Right renal cortex interstitium (tissue), 3 donors: ENCODE results near the gene CDK14. TPM values are rescaled to one million over a fixed set of nuclear protein-coding genes. Genes with fewer than 3 reads are reported as not detected.
"Not testable (repeated sequence)": the region's sequence is repeated elsewhere in the genome, so short reads cannot be mapped to it uniquely, and the experiment has no call there.

Experiments
- DNase-seq, 3 donors: peaks; one replicate each; pipeline ENCODE4 v3.0.0-alpha.2; 2013; ENCODE audit warnings: low read depth in 3 of 3, low spot score in 2 of 3
- polyA plus RNA-seq, 3 donors: library from polyadenylated mRNA; unstranded; fragments of 120-200 nt; gene quantifications; one replicate each; pipeline ENCODE4 v1.2.1, GENCODE V29; 2013; ENCODE audit not compliant: insufficient read length in 3 of 3

Gene CDK14
- polyA plus RNA-seq, 3 donors, result 33.6 to 38.4 (median 36.2) TPM

DNA sequence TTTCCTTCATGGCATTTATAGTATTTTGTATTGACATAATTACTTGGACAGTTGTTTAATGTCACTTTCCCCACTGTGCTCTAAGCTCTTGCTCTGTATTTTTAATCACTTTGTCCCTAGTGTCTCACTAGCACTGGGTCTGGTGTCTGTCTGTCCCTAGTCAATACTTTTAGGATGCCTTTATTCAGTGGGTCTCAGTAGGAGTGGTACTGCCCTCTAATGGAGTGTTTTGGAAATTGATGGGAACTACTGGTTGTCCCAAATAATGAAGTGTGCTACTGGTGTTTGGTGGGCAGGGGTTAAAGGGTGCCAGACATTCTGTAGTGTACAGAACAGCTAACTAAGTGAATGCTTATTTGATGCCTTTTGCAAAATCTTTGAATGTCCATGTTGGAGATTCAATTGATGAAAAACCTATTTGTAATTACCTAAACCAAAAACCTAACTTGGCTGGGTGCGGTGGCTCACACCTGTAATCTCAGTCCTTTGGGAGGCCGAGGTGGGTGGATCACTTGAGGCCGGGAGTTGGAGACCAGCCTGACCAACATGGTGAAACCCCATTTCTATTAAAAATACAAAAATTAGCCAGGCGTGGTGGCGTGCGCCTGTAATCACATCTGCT lies 33.3 kb downstream of the CDK14 start:
- no peak for DNase-seq

DNA sequence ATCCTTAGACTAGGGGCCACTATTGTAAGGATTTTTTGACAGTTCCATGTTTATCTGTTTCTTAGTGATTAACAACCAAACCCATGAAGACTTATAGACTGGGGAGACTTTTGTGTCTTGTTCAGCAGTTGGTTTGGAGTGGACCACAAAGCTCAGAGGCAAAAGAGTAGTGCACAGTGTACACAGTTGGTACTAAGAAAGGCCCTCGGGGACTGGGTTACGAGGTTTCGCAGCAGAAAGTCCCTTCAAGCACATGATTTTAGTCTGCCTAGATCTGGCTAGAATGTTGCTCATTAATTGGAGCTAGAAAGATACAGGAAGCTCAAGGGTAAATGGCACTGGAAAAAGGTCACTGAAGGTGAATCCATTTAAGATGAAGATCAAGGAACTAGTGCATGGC lies 35.4 kb downstream of the CDK14 start:
- no peak for DNase-seq

DNA sequence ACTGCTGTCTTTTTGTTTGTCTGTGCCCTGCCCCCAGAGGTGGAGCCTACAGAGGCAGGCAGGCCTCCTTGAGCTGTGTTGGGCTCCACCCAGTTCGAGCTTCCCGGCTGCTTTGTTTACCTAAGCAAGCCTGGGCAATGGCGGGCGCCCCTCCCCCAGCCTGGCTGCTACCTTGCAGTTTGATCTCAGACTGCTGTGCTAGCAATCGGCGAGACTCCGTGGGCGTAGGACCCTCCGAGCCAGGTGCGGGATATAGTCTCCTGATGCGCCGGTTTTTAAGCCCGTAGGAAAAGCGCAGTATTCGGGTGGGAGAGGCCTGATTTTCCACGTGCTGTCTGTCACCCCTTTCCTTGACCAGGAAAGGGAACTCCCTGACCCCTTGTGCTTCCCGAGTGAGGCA lies 43.6 kb downstream of the CDK14 start:
- DNase-seq, result not testable (repeated sequence)

DNA sequence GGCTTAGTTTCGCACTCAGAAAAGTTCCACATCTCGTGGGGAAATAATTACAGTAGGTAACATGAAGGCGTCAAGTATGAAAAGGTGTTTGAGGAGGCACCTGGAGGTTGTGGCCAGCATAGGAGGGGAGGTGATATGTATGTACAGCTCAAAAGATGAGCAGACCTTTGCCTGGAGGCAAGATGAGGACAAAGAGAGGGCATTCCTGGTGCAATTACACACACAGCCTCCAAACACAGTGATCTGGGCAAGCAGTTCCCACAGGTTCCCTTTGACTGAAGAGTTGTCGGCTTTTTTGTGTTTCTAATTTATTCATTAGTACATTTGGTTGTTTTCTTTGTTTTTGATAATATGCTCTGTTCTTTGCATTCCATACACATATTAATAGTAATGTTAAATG lies 46.9 kb downstream of the CDK14 start:
- DNase-seq, result no peak

DNA sequence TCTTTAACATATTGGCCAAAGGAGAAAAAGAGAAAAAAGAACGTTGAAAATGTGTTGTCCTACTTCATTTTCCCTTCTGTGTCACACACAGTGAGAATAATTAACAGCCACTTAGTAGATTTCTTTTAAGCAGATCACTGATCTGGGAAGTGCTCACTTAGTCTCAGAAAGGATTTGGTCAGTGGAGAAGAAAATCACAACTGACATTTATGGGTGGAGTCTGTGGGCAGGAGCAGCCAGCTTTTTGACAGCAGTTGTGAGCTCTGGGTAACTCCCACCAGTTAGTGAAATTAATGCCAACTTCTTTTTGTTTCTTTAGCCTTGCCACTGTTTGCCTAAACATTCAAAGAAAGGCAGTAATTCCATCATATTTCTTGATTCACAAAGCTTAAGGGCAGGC lies 49.7 kb downstream of the CDK14 start:
- DNase-seq, result no peak

DNA sequence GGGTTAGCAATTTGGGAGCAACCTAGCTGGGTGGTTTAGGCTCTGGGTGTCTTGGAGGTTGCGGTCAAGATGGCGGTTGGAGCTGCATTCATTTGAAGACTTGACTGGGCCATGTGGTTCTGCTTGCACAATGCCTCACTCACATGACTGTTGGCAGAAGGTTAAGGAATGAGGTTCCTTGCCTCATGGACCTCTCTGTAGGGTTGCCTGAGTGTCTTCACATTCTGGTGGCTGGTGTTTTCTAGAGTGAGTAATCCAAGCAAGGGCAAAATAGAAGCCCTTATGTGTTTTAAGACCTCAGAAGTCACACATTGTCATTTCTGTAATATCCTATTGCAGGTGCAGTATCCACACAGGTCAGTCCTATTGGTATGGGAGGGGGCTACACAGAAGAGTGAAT lies 52.0 kb downstream of the CDK14 start:
- no peak for DNase-seq

DNA sequence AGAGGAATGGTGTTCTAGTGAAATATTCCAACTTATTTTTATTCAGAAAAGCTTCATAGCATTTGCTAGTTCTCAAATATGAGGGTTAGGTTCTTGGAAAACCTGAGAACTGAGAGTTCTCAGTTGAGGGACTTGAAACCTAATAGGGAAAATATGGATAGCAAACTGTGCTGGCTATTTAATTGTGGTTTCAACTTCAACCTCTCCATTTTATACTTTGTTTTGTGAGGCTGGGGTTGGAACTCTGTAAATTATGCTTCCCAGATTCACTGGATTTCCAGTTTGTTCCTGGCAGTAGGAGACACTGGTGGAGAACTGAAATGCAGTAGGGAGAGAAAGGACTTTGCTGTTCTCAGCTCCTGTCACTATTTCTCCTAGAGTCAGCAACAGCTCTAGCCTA lies 52.7 kb downstream of the CDK14 start:
- no peak for DNase-seq

DNA sequence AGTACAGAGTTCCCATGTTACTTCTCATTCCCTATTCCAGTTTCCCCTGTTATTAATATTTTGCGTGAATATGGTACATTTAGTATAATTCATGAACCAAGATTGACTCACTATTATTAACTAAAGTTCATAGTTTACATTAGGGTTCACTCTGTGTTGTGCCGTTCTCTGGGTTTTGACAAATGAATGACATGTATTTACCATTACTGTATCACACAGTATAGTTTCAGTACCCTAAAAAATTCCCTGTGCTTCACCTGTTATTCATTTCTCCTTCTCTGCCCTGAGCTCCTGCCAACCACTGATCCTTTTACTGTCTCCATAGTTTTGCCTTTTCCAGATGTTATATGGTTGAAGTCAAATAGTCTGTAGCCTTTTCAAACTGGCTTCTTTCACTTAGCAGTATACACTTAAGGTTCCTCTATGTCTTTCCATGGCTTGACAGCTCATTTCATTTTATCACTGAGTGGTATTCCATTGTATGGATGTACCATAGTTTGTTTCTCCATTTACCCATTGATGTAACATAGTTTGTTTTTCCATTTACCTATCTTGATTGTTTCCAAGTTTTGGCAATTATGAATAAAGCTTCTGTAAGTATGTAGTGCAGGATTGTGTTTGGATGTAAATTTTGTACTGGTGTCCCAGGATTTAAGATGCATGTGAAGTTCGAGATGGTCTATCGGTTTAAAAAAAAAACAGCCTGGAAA lies 58.8 kb downstream of the CDK14 start:
- DNase-seq, result no peak

DNA sequence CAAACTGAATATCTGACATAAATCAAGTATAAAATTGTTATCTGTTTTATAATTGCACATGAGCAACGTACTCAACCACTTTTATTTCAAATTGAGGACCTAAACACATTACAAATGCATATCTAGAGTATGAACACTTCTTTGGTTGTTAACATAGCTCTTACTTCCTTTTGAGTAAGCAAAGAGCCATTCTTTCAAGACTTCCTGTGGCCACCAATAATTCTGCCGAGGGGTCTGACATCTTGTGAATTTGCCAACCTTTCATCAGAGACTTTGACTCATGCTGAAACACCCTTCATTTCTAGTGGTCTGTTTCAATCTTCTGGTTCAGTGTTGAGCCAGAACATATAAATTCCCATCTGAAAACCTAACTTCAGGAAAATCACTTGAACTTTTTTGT lies 59.4 kb downstream of the CDK14 start:
- no peak for DNase-seq

DNA sequence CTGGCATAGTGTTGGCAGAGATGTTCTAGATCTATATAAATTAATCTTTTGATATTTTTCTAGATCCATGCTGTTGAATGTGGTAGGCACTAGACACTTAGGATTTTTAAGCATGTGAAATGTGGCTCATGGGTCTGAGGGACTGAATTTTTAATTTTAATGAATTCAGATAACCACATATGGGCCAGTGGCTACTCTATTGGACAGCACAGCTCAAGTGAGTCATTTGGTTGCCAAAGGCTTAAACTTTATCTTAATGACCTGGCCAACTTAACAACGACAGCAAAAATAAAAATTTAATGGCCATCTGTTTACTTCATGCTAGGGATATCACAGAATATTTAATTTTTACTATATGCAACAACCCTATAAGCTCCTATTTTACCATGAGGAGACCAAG lies 61.4 kb downstream of the CDK14 start:
- no peak for DNase-seq

DNA sequence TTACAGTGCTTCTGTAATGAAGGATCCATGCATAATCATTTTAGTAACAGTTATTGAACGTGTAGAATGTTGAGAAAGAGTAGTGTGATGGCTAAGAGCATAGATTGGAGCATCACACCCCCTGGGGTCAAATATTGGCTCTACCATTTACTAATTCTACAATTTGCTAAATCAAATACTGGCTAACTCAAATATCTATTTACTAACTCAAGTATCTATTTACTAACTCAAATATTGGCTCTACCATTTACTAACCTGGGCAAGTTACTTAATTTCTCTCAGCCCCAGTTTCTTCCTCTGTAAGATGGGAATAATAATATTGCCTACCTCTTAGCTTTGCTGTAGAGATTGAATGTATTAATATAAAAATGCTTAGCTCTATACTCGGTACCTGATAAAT lies 64.0 kb downstream of the CDK14 start:
- no peak for DNase-seq

DNA sequence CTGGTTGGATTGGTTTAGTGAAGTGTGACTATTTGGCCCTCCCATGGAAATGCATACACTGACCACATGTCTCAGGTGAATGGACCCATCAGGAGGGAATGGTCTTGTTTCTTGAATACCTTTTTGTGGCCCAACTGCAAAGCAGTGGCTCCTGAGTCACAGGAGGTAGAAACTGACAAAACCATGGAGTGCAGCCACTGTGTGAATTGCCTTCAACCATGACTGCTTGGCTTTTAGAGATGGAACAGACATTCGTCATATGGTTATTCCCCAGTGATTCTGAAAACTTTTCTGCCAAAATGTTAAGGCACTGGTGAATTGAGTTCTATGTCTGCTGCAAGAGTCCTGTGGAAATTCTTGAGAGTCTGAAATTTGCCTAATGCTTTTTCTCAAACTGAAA lies 64.7 kb downstream of the CDK14 start:
- no peak for DNase-seq

DNA sequence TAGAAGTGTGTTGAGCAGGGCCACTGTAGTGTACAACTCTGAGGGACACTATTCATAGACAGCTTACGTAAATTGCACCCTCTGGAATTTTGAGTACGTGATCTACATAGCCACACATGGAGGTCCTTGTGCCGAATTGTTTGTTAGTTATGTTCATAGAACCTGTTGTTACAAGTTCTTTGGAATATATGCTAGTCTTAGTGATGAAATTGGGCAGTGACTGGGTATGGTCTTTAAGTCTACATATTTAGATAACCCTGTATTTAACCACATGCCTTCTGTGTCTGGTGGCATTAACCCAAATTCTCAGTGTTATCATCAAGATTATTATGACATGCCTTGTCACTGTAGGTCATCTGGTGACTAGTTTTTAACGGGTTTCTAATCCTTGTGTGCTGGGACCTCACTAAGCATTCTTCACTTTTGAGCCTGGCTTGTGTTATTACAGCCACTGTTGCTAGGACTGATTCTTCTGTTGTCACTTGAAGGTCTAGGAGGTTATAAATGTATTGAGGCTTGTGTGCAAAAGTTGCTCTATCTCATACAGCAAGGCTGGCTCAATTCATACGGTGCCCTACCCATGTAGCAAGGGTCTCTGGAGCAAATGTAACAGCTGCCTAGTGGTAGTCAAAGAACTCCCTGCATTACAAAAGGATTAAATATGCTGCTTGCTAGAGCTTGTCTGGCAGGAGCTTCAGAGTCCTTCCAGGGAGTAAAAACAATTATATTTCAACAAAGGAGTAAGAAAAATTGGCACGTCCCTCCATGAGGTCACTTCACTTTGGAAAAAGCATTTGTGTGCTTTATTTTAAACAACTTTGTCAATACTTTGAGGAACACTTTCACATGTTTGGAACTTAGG lies 65.4 kb downstream of the CDK14 start:
- no peak for DNase-seq

DNA sequence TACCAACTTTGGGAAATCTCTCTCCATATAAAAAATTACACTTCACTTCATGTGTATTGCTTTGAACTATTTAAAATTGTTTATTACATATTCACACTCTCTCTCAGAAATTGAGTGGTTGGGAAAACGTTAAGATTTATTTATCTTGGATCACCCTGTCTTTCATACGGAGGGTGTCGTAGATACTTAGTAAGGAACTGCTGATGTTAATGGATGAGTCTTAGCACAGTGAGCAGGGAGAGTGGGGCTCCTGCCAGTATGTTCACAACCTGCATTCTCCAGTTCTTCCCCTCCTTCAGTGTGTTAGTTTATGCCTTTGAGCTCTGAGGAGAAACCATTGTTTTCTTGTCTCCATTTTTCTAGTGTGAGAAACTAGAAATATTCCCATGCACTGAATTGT lies 67.1 kb downstream of the CDK14 start:
- no peak for DNase-seq

DNA sequence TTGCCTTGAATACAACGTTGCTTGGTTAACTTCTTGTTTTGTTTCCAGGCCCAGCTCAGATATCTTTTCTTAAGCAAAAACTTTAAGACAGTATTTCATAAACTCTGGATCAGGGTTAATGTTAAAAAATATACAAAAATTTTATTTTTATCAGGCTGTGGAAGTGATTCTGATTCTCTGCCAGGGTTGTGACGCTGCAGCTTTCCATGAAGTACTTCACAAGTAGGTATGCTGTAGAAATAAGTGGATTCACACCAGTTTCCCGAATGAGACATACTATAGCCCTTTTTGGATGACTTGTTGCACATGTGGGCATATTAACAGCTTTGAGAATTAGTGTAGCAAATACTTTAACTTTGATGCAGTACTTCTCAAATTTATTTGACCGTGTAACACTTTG lies 70.1 kb downstream of the CDK14 start:
- no peak for DNase-seq

DNA sequence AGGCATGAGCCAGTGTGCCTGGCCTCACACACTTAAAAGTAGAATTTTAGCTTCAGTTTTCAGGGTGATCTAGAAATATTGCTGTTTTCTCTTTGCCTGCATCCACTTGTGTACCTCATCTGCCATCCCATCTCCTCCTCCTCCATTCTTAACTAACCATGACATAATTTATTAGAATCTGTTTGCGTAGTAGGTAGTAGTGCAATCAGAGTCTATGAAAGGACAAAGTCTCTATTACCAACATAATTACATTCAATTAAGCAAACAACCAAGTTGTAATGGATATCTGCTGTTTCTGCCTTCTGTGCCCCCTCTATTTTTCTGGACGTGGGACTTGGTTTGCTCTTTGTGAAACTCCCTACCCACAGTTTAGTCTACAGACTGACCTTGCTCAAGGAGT lies 72.9 kb downstream of the CDK14 start:
- DNase-seq, result no peak

DNA sequence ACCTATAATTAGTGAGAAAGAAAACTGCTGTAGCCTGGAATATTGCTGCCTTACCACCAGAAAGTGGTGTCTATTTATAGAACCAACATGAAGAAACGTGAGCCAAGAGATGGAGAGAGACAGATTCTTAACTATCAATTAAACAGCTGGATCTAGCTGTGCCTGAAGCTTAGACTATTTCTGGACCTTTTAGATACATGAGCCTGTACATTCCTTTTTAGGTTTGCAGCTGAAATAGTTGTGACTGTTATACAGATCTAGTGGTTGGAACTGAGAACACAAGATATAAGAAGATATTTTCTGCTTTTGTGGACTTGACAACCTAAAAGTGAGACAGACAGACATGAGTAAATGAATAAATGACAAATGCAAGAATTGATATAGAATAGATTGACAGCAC lies 73.4 kb downstream of the CDK14 start:
- no peak for DNase-seq

DNA sequence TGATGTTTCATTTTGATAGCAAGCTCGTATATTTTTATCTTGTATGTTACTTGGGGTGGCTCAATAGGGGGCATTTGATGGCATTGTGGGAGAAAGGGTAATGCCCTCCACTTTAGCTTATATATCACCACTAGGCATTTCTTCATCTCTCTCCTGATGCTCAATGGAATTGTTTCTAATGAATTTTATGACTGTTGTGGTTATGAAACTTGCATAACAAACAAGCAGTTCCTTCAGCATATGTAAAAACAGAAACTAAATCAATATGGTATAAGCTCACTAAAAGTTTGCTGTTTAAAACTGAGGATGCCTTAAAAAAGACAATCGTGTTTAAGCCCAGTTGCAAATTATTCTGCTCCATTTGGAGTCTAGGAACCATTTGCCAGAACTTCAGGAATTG lies 75.5 kb downstream of the CDK14 start:
- no peak for DNase-seq

DNA sequence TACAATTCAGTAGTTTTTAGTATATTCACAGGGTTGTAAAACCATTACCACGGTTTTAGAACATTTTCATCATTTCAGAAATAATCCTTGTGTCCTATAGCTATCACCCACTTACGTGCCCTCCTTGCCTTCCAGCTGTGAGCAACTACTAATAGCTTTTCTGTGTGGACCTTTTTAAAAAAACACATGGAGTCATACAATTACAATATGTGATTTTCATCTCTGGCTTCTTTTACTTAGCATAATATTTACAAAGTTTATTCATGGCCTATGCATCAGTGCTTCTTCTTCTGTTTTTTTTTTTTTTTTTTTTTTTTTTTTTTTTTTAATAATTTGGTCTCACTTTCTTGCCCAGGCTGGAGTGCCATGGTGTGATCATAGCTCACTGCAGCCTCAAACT lies 76.1 kb downstream of the CDK14 start:
- no peak for DNase-seq

DNA sequence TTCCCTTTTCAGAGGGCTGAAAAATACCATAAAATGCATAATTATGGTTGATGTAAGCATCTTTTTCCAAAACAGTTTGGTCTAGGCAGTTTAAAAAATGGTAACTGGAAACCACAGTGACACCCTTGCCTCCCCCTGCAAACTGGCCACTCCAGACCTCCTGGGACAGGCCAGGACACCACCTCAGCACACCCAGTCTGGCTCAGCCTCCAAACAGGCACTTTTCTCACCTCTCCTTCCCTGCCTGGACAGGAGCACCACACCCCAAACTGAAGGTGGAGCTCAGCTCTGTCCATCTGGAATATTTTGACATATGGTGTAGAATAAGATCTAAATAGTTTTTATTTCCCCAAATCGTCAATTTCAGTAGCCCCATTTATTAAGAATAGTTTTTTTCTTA lies 78.5 kb downstream of the CDK14 start:
- no peak for DNase-seq

DNA sequence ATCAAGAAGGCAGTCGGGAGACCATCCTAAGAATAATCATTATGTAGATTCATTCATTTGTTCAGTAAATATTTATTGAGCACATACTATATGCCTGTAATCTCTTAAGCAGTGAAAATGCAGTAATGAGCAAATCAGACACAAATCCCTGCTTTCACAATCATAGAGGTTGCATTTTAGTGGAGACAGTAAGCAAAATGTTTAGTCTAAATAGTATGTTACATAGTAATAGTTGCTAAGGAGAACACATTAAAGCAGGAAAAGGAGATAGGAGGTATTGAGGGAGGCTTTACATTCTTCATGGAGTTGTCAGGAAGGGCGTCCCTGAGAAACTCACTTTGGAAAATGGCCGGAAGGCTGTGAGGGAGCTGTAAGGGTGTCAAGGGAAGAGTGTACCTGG lies 79.9 kb downstream of the CDK14 start:
- DNase-seq, result no peak
